Measurements from ENCODE around the gene FAM168A.

The FAM168A gene

DNA sequence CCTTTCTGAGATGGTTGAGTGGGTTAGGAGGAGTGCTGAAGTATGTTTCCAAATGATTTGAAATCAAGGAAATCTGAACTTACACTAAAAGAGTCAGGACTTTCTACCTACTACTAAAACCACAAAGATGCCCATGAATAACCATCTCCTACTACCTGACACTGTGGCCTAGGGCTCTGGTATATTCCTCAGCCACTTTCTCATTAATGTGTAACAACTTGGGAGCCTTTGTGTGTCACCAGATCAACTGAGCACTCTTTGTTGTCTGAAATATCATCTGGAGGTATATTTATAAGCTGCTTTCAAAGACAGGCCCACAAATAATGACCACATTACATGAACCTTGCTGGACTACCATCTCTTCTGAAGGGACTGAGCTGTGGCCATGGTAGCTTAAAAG lies 177.8 kb downstream of the FAM168A start:
- no peak for DNase-seq

DNA sequence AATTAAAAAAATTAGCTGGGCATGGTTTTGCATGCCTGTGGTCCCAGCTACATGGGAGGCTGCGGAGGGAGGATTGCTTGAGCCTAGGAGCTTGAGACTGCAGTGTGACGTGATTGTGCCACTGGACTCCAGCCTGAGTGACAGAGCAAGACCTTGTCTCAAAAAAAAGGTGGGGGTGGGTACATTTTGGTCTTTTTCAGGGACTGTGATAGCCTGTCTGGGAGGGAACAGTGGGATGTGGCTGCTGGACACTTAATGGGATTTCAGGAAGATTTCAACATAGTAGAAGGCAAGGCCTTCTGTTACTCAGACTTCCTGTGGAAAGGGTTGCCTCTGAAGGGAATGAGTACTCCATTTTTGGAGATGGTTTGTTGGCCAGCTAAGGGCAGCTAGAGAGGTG lies 181.1 kb downstream of the FAM168A start:
- no peak for DNase-seq

DNA sequence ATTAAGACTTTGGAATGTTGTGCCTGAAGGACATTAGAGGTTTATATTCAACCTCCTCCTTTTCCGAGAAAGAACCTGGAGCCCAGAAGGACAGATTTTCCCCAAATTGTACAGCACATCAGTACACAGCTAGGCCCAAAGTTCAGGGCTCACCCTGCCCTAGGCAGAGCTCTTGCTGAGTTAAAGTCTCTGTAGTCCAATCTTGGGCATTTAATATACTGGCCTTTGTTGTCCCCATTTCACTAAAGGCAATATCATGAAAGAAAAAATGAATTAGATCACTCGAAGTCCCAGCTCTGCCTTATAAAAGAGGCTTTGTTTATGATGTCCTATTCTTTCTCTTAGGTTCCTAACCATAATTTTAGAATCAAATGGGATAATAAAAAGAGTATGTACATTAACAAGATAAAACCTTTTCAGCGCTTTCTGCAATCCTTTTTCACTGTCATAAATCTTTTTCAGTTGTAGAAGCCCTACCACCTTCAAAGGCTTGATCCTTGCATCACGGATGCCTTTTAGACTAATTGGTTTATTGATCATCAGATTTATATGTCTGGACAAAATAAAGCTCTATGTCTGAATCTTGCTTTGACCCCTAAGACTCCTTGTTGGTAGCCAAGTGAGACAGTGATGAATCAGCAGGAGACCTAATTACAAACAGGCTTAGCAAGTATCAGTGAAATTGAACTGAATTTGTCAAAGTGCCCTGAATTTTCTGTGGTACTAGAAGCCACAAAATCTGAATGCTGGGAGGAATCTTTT lies 181.9 kb downstream of the FAM168A start:
- no peak for DNase-seq

DNA sequence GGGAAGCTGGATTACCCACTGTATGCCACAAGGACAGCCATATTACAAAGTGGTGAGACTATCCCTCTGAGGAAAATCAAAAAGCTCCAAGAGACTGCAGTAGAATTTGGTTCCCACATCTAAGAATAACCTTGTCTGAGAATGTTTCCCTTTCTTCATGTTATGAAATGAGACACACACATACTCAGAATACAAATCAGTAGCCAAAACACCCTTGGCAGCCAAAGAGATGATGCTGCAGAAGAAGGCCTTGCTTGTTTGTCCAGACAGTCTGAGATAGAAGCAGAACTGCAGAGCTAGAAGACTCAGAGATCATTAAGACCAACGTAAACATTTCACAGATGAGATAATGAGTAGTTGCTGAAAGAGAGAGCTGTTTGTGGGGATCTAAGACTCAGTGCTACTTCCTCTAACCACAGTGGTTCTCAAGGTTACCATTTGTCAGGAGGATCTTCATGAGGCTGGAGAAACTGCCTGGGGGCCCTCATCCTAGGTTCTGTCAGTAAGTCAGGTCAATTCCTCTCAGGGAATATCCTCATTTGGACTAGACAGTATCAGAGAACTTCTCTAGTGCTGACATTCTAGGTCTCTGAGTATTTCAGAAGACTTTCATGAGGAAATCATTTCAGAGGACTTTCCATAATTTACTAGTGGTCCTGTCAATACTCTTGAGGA lies 182.8 kb downstream of the FAM168A start:
- DNase-seq: no peak

DNA sequence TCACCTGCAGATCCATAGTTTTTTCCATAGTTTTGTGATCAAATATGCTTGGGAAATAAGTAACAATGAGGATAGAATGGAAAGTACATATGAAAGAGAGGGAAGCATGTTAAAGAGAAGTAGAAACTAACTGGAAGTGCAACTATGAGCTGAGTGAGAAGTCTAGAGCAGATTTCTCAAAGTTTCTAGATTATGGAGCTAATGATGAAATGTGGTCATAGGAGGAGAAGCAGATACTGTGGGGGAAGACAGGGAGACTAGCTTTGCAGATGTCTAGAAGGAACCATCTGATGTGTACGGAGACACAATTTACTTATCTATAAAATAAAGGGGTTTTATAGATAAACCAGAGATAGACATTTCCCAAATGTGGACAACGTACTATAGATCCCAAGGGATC lies 184.7 kb downstream of the FAM168A start:
- DNase-seq: no peak

DNA sequence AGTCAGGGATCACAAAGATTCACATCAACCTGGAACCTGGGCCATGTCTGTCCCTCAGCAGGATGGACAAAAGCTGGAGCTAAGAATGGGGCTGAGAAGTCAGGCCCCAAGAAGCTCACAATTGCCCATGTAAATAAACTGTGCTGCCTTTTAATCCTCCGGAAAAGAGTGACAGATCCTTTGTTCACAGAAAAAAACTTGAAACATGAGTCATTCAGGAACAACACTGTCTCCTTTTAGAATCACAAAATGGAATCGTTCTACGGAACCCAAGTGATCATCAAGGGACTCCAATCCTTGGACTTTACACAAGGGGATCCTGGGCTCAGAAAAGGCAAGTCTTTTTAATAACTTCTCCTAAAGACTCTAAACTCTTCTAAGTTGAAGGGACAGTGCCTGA lies 185.6 kb downstream of the FAM168A start:
- DNase-seq: no peak

GRCh38 chr11:73411031-73411430 lies 186.9 kb downstream of the FAM168A start:
- no peak for DNase-seq

- no peak for DNase-seq
Measured at GRCh38 chr11:73410627-73411026, 187.3 kb downstream of the FAM168A start.

- DNase-seq: no peak
Measured at GRCh38 chr11:73409431-73409830, 188.5 kb downstream of the FAM168A start.

DNA sequence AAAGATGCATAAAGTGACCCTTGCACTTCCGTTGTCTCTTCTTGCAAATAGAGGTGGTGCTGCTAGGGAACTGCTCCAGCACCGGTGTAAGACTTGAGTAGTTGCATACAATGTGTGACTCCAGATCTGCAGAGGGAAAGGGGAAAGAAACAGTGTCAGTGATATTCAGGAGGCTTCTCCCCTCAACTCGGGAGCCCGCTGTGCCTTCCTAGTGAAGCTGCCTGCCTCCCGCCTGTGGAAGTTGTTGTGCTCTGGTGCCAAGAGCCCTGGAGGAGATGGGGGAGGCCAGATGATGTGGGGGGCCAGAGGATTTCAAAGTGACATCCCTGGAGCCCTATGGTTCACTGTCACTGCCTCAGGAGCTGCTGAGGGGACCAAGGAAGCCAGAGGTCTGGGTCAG lies 191.3 kb downstream of the FAM168A start:
- no peak for DNase-seq

DNA sequence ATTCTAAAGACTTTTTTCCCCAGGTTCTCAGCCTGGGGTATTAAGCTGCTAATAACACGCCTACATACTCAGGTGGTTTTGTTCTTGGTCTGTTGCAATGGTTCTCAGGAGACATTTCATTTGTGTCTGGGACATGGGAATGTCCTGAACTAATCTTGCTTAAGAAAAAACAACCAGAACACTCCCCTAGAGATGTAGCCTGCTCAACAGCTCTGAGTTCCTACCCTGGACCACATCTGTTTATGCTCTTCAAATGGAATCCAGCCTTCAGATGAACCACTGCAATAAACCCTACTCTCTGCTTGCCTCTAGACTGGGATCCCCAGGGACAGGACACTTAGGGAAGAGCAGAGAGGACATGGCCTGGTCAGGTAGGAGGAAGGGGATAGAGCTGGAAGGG lies 191.8 kb downstream of the FAM168A start:
- DNase-seq: no peak

DNA sequence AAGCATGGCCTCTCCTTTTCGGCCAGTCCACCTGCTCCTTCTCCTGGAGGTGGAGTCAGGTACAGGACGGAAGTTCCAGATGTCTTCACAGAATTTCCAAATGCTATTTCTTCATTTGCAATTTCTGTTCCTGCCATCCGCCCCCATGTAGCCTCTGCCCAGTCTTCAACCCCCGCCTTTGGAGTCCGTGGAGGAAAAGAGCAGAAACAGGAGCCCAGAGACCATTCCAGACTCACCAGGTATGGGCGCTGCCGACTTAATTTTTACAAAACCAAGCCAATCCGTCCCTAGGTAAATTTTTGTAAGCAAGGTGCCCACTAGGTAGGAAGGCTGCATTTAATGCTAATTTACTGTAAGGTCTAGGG lies 192.8 kb downstream of the FAM168A start:
- no peak for DNase-seq

- DNase-seq: no peak
Measured at GRCh38 chr11:73404506-73405145, 193.3 kb downstream of the FAM168A start.

- peak; percentile 57 for DNase-seq
Measured at GRCh38 chr11:73404048-73404447, 193.9 kb downstream of the FAM168A start.

DNA sequence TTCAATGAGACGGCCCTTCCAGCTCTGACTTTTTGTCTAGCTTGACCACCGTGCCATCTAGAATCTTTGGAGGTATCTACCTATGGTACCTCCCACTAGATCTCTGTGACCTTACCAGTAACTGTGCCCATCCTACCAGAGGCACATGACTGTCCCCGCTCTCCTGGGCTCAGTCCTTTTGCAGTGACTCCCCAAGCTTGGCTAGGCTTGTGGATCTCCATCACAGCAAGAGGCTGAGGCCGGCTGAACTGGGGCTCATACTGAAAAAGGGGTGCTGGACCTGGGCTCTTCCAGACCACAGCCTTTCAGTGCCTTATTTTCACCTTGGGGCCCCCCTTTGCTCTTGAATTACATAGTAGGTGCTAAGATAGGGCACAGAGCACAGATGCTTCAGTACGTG lies 194.4 kb downstream of the FAM168A start:
- DNase-seq: no peak

GRCh38 chr11:73402834-73403185 lies 195.1 kb downstream of the FAM168A start:
- no peak for DNase-seq

- DNase-seq: no peak
Measured at GRCh38 chr11:73401924-73402833, 195.7 kb downstream of the FAM168A start.

DNA sequence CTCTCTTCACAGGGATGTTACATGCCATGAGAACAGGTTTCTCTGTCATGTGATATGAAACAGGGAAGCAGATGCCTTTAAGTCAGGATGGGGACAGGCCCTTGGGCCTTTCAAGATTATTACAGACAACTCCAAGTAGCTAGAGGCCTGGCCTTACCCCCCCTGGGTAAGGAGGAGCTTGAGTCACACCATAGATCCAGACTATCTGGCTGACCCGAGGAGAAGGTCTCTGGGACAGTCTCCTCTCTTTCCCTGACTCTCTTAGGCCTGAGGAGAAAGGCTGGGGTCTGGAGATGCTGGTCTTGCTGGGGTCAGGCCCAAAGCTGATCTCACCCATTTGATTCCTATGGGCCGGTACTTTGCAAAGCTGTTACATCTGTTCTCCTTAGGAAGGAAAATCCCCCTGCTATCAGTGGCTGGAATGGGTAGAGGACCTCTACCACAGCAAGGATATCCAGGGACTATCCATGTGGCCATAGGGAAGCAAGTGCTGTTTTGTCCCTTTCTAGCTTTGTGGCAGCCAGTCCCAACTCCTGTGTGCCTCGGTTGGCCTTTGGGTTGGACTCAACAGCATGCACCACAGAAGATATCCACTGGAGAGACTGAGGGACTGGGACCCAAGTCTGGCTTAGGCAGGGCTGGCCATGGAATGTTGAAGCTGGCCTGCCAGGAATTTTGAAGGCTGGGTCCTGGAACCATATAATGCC lies 196.5 kb downstream of the FAM168A start:
- DNase-seq: no peak

- DNase-seq: no peak
Measured at GRCh38 chr11:73400293-73400692, 197.6 kb downstream of the FAM168A start.

GRCh38 chr11:73399636-73400035 lies 198.3 kb downstream of the FAM168A start:
- DNase-seq: no peak

- no peak for DNase-seq
Measured at GRCh38 chr11:73399159-73399590, 198.7 kb downstream of the FAM168A start.

GRCh38 chr11:73398721-73399120 lies 199.2 kb downstream of the FAM168A start:
- DNase-seq: no peak

DNA sequence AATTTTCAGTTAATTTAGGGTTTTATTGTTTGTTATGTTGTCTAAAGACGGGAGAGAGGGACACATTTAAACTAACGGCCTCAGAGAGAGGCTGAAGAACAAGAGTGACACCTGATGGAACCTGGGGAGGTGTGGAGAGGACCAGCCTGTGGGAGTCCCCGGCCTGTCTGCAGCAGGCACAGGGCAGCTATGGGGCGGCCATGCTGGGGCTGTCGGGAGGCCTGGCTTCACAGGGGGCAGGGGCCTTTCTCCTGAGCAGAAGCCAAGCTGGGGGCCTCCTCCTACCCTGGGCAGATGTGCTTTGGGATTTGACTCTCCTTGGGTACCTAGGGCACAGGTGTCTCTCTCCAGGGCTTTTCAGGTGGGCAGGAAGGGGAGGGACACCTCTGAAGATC lies 199.8 kb downstream of the FAM168A start:
- no peak for DNase-seq
